Heart left ventricle (tissue), 16 donors: ENCODE results near the gene TLCD3B. TPM values are rescaled to one million over a fixed set of nuclear protein-coding genes. Genes with fewer than 3 reads are reported as not detected.
"Not testable (repeated sequence)": the region's sequence is repeated elsewhere in the genome, so short reads cannot be mapped to it uniquely, and the experiment has no call there.

Experiments used
- ATAC-seq, 4 donors: fragments of 200-7000 bp; cut with Tn5 transposase; one replicate each; pipeline ENCODE4 v1.9.1; 2020 to 2022; ENCODE audit warnings: moderate library complexity in 4 of 4, mild to moderate bottlenecking in 3 of 4, moderate number of reproducible peaks in 1 of 4
- DNase-seq, 5 donors: peaks; one replicate each; pipeline ENCODE4 v3.0.0-alpha.2; 2020
- H3K27ac ChIP-seq, 12 donors: fragments of 200-600 bp; sonication (generic) in 4 of 12; one replicate each; pipeline versions ENCODE4 v1.5.0 to v1.8.0; 2016 to 2022; ENCODE audit warnings: mild to moderate bottlenecking in 2 of 12
- H3K27me3 ChIP-seq, 9 donors: fragments of 200-600 bp; sonication (generic) in 2 of 9; one replicate each; pipeline versions ENCODE4 v1.5.1 to v1.8.0; 2016 to 2022; ENCODE audit warnings: mild to moderate bottlenecking in 3 of 9
- H3K36me3 ChIP-seq, 9 donors: fragments of 200-600 bp; sonication (generic) in 2 of 9; one replicate each; pipeline versions ENCODE4 v1.5.0 to v1.8.0; 2018 to 2022; ENCODE audit warnings: mild to moderate bottlenecking in 2 of 9
- H3K4me1 ChIP-seq, 12 donors: fragments of 200-600 bp; sonication (generic) in 4 of 12; one replicate each; pipeline versions ENCODE4 v1.5.0 to v1.8.0; 2016 to 2022; ENCODE audit warnings: mild to moderate bottlenecking in 3 of 12
- H3K4me3 ChIP-seq, 12 donors: fragments of 200-600 bp; sonication (generic) in 4 of 12; one replicate each; pipeline versions ENCODE4 v1.5.0 to v1.8.0; 2017 to 2022; ENCODE audit warnings: mild to moderate bottlenecking in 9 of 12, moderate library complexity in 4 of 12
- H3K9me3 ChIP-seq, 12 donors: fragments of 200-600 bp; sonication (generic) in 4 of 12; one replicate each; pipeline versions ENCODE4 v1.5.0 to v1.8.0; 2016 to 2022; ENCODE audit warnings: mild to moderate bottlenecking in 1 of 12
- CTCF ChIP-seq, 12 donors: fragments of 200-600 bp; sonication (generic) in 4 of 12; IDR thresholded peaks; one replicate each; pipeline versions ENCODE4 v1.5.0 to v1.8.0; 2018 to 2022; ENCODE audit warnings: antibody characterized with exemption in 12 of 12, mild to moderate bottlenecking in 5 of 12
- POLR2A ChIP-seq, 2 donors: fragments of 450-650 bp; IDR thresholded peaks; one replicate each; pipeline ENCODE4 v1.6.1; 2017; ENCODE audit warnings: antibody characterized with exemption in 2 of 2, mild to moderate bottlenecking in 2 of 2, moderate library complexity in 2 of 2
- WGBS, 4 donors: extraction: QIAGEN DNeasy Blood & Tissue Kit in 2 of 4; methylation state at CpG; one replicate each; pipeline versions ENCODE4 v1.1.5 to v1.1.7; 2013 to 2018; 5-methylcytosine and 5-hydroxymethylcytosine counted together
- intact Hi-C, 10 donors: fragments of 100-400 bp; cut with DNase I; formaldehyde crosslinking; loops; one replicate each; pipeline versions ENCODE4 v1.11.1 to v1.14.2; 2022
- polyA plus RNA-seq, 2 donors: library from polyadenylated mRNA; stranded (reverse); fragments of 200-250 nt; gene quantifications; one replicate each; pipeline ENCODE4 v1.2.3, GENCODE V29; 2013
- total RNA-seq, 9 donors: library from RNA; depleted of rRNA in 2 of 9; stranded (reverse); fragments of >200 nt in 2 of 9; fragmentation: NEBNext Ultra II Directional in 3 of 9; extraction: Animal tissue kit (Norgen Biotek cat#: 25700) in 3 of 9; gene quantifications; one replicate each; pipeline versions ENCODE4 v1.1.0 to v1.2.4, GENCODE V29; 2016 to 2023
- donor health status: ischemic (EF 13 %, LVEDD 7.1; RV severe dilation, severe dysfunction).
- donor health status: healthy with polysubstance abuse.
- donor health status: DM: no; HTN: yes; CAD: no.
- donor health status: DM: no; HTN: no; CAD: no.
- donor health status: ischemic (EF 25% LVEDD 6.9; RV normal size, moderate dysfunction).
- donor health status: ischemic (EF 25% LVEDD 5.7; RV mildly dilated, moderate dysfunction).
- donor health status: healthy.
- donor health status: DM: yes; HTN: yes; CAD: no.
- donor health status: ischemic (EF 35%, LVEDD 5.7; RV mildly dilated, moderate dysfunction).
- donor health status: nonischemic (EF 11% LVEDD 7.7; RV severe dilation, severe dysfunction).
- donor health status: DM: yes; HTN: yes; CAD: no.
- donor health status: PGD.
- donor health status: ischemic (EF 29% LVEDD 5.4; RV normal size, mild dysfunction).
- donor health status: nonischemic (EF 23%, LVEDD 6.1; RV moderate dilation, normal function).

Gene TLCD3B
- total and polyA plus RNA-seq, 11 donors: not detected

GRCh38 chr16:30016555-30017276 is 14.4 kb downstream of the TLCD3B start:
- TF ChIP-seq POLR2A (IDR thresholded peaks at IDR 0.05) (no peak), CTCF (IDR thresholded peaks at IDR 0.05) (no peak)
- intact Hi-C loops: no loop called here
- ATAC-seq: no peak
- DNase-seq: peak in 1 of 5 donors; percentile 1
- Histone ChIP-seq H3K9me3 (no peaks in the 10 kb centered on the region), H3K27me3 (peaks cover 3 to 11% (median 6%) of the 10 kb centered on the region in 9 donors), H3K36me3 (no peaks in the 10 kb centered on the region), H3K27ac (no peak overlapping the region), H3K4me3 (no peak overlapping the region), H3K4me1 (peaks cover 0 to 11% (median 4%) of the 10 kb centered on the region in 12 donors)
- WGBS, 4 donors: 66 to 77% (median 73%) methylated on average over 8 of the region's 8 CpGs

GRCh38 chr16:30015450-30015849 is 15.6 kb downstream of the TLCD3B start:
- H3K36me3 ChIP-seq, H3K9me3 ChIP-seq, ATAC-seq, H3K27ac ChIP-seq, H3K4me3 ChIP-seq, intact Hi-C loops, DNase-seq: not testable (repeated sequence)
- Histone ChIP-seq H3K4me1 (peaks cover 2 to 18% (median 11%) of the 10 kb centered on the region in 12 donors), H3K27me3 (peaks cover 4 to 24% (median 18%) of the 10 kb centered on the region in 9 donors)
- 87 to 89% (median 88%) methylated on average over 7 of the region's 7 CpGs for WGBS, 4 donors

GRCh38 chr16:30012598-30012997 is 18.5 kb downstream of the TLCD3B start:
- Histone ChIP-seq H3K27me3 (peaks cover 20 to 44% (median 41%) of the 10 kb centered on the region in 9 donors), H3K4me1 (peaks cover 2 to 24% (median 12%) of the 10 kb centered on the region in 12 donors)
- H3K9me3 ChIP-seq, intact Hi-C loops, DNase-seq, H3K36me3 ChIP-seq, ATAC-seq, H3K27ac ChIP-seq, H3K4me3 ChIP-seq: not testable (repeated sequence)
- WGBS, 4 donors: 82 to 85% (median 82%) methylated on average over 14 of the region's 14 CpGs

DNA sequence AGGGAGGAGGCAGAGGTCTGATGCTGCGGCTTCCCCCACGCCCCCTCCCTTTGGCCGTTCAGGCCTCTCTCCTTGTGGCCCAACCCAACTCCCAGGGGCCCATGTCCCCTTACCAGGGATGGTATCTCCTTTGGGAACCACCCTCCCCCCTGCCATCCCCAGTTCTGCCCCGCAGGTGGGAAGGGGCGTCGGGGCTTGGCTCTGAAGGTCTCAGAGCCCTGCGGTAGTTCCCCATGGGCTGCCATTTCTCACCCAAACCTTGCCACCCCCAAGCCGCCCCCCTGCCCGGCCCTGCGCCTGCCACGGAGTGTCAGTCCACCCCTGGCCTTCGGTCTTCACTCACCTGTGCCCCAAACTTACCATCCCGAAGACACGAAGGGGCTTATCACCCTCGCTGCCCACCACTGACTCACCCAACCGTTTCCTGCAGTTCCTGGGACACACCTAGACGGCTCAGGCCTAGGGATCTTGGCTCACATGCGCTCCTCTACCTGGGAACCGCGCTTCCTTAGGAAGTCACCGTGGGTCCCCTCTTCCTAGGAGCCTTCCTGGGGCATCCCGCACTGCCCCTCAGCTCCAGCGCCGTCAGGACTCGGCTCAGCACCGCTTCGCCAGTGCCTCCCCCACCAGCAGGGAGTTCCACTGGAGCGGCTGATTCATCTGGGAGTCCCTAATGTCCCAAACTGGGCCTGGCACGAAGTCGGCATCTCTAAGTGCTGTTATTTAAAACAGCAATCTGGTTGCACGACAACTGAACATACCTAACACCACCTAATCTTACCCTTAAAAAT is 19.2 kb downstream of the TLCD3B start:
- Histone ChIP-seq H3K4me1 (peaks cover 2 to 24% (median 12%) of the 10 kb centered on the region in 12 donors), H3K4me3 (peak overlapping the region in 4 of 12 donors; percentile 35 to 48 (median 44)), H3K27me3 (peaks cover 20 to 44% (median 41%) of the 10 kb centered on the region in 9 donors), H3K9me3 (no peaks in the 10 kb centered on the region), H3K36me3 (no peaks in the 10 kb centered on the region), H3K27ac (no peak overlapping the region)
- 11 to 24% (median 16%) methylated on average over 21 to 31 of the region's 31 CpGs for WGBS, 4 donors
- intact Hi-C loops: no loop called here
- DNase-seq (no peak), ATAC-seq (no peak)
- no peak for TF ChIP-seq CTCF (IDR thresholded peaks at IDR 0.05)
- TF ChIP-seq POLR2A (IDR thresholded peaks at IDR 0.05): no peak
